MG63 (cell line): ENCODE measurements around the gene LPP. TPM values are rescaled to one million over a fixed set of nuclear protein-coding genes. Genes with fewer than 3 reads are reported as not detected.

ENCODE experiments used
- DNase-seq: peaks from one replicate; pipeline ENCODE4 v3.0.0-alpha.2; 2020
- H3K27me3 ChIP-seq: fragments of 250-450 bp; sonication (Bioruptor Pico); 2 replicates; pipeline ENCODE4 v1.5.1; 2020; ENCODE audit warnings: mild to moderate bottlenecking, moderate library complexity
- H3K36me3 ChIP-seq: fragments of 250-450 bp; sonication (Bioruptor Pico); 2 replicates; pipeline ENCODE4 v1.5.1; 2020; ENCODE audit warnings: mild to moderate bottlenecking, moderate library complexity
- H3K4me3 ChIP-seq: fragments of 250-450 bp; sonication (Bioruptor Pico); 2 replicates; pipeline ENCODE4 v1.5.1; 2020; ENCODE audit warnings: mild to moderate bottlenecking, moderate library complexity
- H3K9me3 ChIP-seq: fragments of 250-450 bp; sonication (Bioruptor Pico); 2 replicates; pipeline ENCODE4 v1.5.1; 2020; ENCODE audit warnings: mild to moderate bottlenecking, moderate library complexity
- total RNA-seq: library from RNA; depleted of rRNA; stranded (reverse); fragments of >200 nt; shearing (Covaris generic); gene quantifications from 2 replicates; pipeline ENCODE4 v1.2.3, GENCODE V29; 2014; ENCODE audit warnings: low replicate concordance

LPP gene
- total RNA-seq, 1 experiment from 2014 or later = 7.9 TPM

- H3K4me3 ChIP-seq = no peak overlapping the region
- no peak for DNase-seq
- H3K9me3 ChIP-seq = no peaks in the 10 kb centered on the region; the same call in 1 of the 2 replicates
Measured at GRCh38 chr3:188643736-188644135, 489.8 kb downstream of the LPP start.

DNA sequence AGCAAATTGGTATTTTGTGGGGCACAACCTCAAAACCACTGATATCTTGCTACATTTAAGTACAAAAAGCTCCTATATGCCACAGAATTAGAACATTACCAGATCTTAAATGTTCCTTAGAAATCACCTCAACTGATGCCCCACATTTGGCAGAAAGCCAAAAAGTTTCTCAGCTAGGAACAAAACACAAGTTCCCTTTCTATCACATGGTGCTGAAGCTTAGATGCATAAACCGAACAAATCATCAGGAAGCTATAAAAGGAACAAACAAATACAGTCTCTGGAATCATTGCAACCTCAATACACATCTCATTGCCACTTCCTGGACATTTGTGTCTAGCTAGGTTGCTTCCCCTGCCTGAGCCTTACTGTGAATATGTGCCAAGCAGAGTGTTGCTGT, 492.6 kb downstream of the LPP start:
- Histone ChIP-seq H3K9me3 (no peaks in the 10 kb centered on the region), H3K4me3 (no peak overlapping the region), H3K36me3 (no peaks in the 10 kb centered on the region; the same call in 1 of the 2 replicates), H3K27me3 (no peaks in the 10 kb centered on the region)
- no peak for DNase-seq

More at GRCh38 chr3:188643736-188644135, 489.8 kb downstream of the LPP start:
- H3K36me3 ChIP-seq = no peaks in the 10 kb centered on the region; the same call in 1 of the 2 replicates
- no peaks in the 10 kb centered on the region for H3K27me3 ChIP-seq

GRCh38 chr3:188647237-188647636, 493.3 kb downstream of the LPP start:
- DNase-seq = no peak
- H3K9me3 ChIP-seq = no peaks in the 10 kb centered on the region
- H3K4me3 ChIP-seq = no peak overlapping the region

DNA sequence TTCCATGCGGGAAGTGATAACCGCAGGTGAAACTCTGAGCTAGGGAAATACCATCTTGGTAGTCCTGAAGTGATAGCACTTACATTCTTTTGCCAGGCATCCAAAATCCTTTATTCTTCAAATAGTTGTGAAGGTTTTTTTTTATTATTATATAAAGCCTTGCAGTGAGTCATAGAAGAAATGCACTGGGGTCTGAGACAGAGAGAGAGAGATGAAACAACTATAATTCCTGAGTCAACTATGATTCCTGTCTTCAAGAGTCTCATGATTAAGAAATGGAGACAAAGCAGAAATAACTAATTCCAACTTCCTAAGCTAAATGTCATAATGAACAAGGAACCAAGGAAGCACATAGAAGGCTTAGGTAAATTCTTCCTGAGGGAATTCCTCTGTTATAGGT, 495.6 kb downstream of the LPP start:
- Histone ChIP-seq H3K36me3 (no peaks in the 10 kb centered on the region; the same call in 1 of the 2 replicates), H3K27me3 (no peaks in the 10 kb centered on the region), H3K9me3 (no peaks in the 10 kb centered on the region), H3K4me3 (no peak overlapping the region)
- no peak for DNase-seq

More at GRCh38 chr3:188647237-188647636, 493.3 kb downstream of the LPP start:
- Histone ChIP-seq H3K36me3 (no peaks in the 10 kb centered on the region; the same call in 1 of the 2 replicates), H3K27me3 (no peaks in the 10 kb centered on the region)

DNA sequence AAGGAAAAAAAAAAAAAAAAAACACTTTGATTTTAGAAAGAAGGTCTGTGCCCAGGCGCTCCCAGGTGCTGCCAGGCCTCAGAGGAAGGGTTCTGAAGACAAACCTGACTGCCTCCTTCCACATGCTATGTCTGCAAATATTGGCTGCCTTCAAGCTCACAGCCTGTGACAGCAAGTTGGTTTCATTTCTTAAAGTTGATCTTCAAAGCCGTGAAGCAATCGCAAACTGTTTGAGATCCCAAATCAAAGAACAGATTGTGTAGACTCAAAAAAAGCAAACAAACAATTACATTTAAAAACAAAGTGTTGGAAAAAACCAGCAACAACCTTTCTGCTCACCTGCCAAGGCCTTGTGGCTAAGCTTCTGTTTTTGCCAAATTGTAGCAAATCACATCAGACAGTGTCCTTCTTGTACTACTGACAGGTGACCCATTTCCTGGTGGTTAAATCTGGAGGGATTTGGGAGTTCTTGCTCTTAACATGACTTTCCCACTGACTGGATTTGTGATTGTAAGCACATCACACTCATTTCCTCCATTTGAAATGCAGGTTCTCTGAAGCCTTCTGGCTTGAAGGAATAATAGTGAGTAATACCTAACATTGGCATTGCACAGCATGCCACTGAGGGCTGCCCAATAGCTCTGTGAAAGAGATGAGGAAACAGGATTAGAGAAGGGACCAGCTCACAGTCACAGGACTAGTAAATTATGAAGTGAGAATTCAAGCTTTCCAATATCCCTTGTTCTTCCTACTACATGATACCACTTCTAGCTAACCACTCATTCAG, 502.4 kb downstream of the LPP start:
- H3K9me3 ChIP-seq = no peaks in the 10 kb centered on the region
- peak; percentile 67 for DNase-seq
- no peaks in the 10 kb centered on the region for H3K36me3 ChIP-seq
- H3K4me3 ChIP-seq = no peak overlapping the region
- H3K27me3 ChIP-seq = no peaks in the 10 kb centered on the region

- Histone ChIP-seq H3K36me3 (no peaks in the 10 kb centered on the region), H3K27me3 (no peaks in the 10 kb centered on the region), H3K4me3 (no peak overlapping the region), H3K9me3 (no peaks in the 10 kb centered on the region)
- DNase-seq = no peak
Measured at GRCh38 chr3:188658606-188659005, 504.6 kb downstream of the LPP start.

GRCh38 chr3:188659449-188660090, 505.6 kb downstream of the LPP start:
- no peaks in the 10 kb centered on the region for H3K27me3 ChIP-seq
- H3K4me3 ChIP-seq = no peak overlapping the region
- no peaks in the 10 kb centered on the region for H3K9me3 ChIP-seq
- no peak for DNase-seq
- H3K36me3 ChIP-seq = no peaks in the 10 kb centered on the region

GRCh38 chr3:188660415-188660814, 506.5 kb downstream of the LPP start:
- no peaks in the 10 kb centered on the region for H3K36me3 ChIP-seq
- H3K9me3 ChIP-seq = no peaks in the 10 kb centered on the region
- DNase-seq = no peak
- H3K4me3 ChIP-seq = no peak overlapping the region
- no peaks in the 10 kb centered on the region for H3K27me3 ChIP-seq

DNA sequence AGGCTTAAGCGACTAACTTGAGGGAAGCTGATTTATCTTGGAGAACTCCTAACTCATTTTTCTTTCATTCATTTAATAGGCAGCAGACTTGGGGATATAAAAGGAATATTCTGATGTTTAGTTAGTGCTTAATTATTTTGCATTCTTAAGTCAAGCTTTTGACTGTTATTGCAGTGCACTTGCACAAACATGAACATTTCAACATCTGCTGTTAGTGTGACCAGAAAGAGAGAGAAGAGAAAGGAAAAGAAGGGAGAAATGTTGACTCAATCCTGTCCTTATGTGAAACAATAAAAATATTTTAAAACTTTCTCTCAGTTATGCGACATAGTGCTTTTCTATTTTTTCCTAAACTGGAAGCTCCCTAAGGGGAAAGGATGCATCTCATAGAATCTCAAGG, 507.8 kb downstream of the LPP start:
- Histone ChIP-seq H3K36me3 (no peaks in the 10 kb centered on the region), H3K4me3 (no peak overlapping the region), H3K27me3 (no peaks in the 10 kb centered on the region), H3K9me3 (no peaks in the 10 kb centered on the region)
- no peak for DNase-seq

DNA sequence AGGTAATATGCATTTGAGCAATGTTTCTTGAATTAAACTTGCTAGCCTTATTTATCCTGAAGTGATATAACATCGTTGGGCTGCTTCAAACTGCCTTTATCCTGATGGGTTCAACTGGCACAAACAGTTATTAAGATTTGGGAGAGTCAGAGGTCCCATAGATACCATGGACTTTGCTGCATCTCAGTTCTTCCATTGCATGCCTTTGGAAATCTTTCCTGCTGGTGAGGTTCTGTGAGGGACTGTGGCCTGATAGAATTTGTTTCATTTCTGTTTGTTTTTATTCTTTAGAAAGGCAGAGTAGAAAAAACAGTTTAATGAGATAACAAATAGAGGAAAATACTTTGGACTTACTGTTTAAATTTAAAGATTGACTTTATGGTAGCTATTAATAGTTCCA, 508.3 kb downstream of the LPP start:
- DNase-seq = no peak
- Histone ChIP-seq H3K9me3 (no peaks in the 10 kb centered on the region), H3K36me3 (no peaks in the 10 kb centered on the region), H3K4me3 (no peak overlapping the region), H3K27me3 (no peaks in the 10 kb centered on the region)

DNA sequence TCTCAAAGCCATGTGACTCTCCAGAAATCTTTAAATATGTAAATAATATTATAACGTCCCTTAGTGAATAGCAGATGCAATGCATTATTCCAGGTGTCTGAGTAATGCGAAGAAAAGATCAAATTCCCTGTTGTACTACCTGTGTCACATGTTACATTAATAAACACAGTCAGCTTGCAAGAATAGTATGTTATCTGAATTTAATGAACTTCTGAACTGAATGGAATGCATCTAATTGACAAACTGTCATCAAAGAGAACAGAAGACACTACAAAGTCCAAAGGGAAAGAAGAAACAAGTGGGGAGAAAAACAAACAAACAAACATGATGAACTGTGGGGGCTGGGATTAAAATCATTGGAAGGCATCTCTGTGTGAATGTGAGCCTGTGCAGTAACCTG, 508.8 kb downstream of the LPP start:
- no peak overlapping the region for H3K4me3 ChIP-seq
- H3K9me3 ChIP-seq = no peaks in the 10 kb centered on the region
- H3K27me3 ChIP-seq = no peaks in the 10 kb centered on the region
- DNase-seq = no peak
- H3K36me3 ChIP-seq = no peaks in the 10 kb centered on the region

DNA sequence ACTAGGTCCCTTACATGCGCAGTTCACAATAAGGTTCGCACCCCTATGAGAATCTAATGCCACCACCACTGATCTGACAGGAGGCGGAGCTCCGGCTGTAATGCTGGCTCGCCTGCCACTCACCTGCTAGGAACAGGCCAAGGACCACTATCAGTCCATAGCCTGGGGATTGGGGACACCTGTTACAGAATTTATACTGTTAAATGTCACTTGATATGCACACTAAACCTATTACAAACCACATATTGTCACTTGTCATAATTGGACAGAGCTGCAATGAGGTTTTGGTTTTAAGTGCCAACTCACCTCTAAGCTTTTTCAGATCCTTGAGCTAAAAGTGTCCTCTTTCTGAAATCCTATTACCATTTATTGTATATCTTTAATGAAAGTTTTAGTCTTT, 509.9 kb downstream of the LPP start:
- DNase-seq = no peak
- no peak overlapping the region for H3K4me3 ChIP-seq
- no peaks in the 10 kb centered on the region for H3K9me3 ChIP-seq
- H3K36me3 ChIP-seq = no peaks in the 10 kb centered on the region
- no peaks in the 10 kb centered on the region for H3K27me3 ChIP-seq

DNA sequence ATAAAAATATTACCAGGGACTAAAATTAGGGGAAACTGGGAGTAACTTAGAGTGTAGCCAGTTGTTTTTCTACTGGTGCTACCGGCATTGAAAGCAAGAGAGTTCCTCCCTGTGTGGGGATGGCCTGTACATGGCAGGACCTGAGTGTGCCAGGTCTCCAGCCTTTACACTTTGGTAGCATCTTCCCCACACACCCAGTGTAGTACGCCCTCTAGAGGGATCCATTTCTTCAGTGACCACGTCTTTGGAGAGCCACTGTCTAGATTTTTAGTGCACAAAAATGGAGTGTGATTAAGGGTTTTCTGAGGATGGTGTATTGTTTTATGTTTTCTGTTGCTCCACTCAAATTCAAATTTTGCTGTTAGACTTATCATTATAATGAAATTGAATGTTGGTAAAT, 510.8 kb downstream of the LPP start:
- Histone ChIP-seq H3K9me3 (no peaks in the 10 kb centered on the region), H3K36me3 (no peaks in the 10 kb centered on the region), H3K27me3 (no peaks in the 10 kb centered on the region), H3K4me3 (no peak overlapping the region)
- DNase-seq = no peak

- Histone ChIP-seq H3K36me3 (no peaks in the 10 kb centered on the region; the same call in 1 of the 2 replicates), H3K27me3 (no peaks in the 10 kb centered on the region), H3K4me3 (no peak overlapping the region), H3K9me3 (no peaks in the 10 kb centered on the region)
- no peak for DNase-seq
Measured at GRCh38 chr3:188667926-188668325, 514.0 kb downstream of the LPP start.

GRCh38 chr3:188670446-188670845, 516.5 kb downstream of the LPP start:
- Histone ChIP-seq H3K27me3 (no peaks in the 10 kb centered on the region), H3K4me3 (no peak overlapping the region), H3K9me3 (no peaks in the 10 kb centered on the region), H3K36me3 (no peaks in the 10 kb centered on the region; the same call in 1 of the 2 replicates)
- DNase-seq = no peak

- H3K27me3 ChIP-seq = no peaks in the 10 kb centered on the region
- H3K4me3 ChIP-seq = no peak overlapping the region
- peaks cover 5% of the 10 kb centered on the region for H3K9me3 ChIP-seq
- no peaks in the 10 kb centered on the region; the same call in 1 of the 2 replicates for H3K36me3 ChIP-seq
- no peak for DNase-seq
Measured at GRCh38 chr3:188671971-188672370, 518.0 kb downstream of the LPP start.

DNA sequence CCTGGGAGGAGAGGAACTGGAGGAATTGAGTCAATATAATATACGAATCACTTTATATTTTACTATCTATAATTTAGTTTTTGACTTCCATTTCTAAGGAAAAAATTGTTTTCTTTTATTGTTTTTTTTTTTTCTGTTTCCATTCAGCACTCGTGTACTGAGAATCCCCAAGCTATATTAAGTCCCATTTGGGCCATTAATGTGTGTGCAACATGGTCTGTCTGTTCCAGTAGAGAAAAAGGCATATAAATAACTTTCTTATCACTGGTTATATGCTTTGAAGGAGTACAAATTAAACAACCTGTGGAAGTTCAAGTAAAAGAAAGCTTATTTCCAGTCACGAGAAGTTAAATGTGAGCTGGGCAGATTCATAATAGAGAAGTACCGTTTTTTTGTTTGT, 518.9 kb downstream of the LPP start:
- Histone ChIP-seq H3K36me3 (no peaks in the 10 kb centered on the region; the same call in 1 of the 2 replicates), H3K27me3 (no peaks in the 10 kb centered on the region)
- DNase-seq = no peak

More for the DNA sequence above, 518.9 kb downstream of the LPP start:
- Histone ChIP-seq H3K4me3 (no peak overlapping the region), H3K9me3 (peaks cover 5% of the 10 kb centered on the region)
